ENCODE results near the gene SMIM5.

GRCh38 chr17:75595284-75595919, 37.8 kb upstream of the SMIM5 start:
- TF ChIP-seq EP300 (IDR thresholded peaks at IDR 0.05; ENCODE audit: borderline replicate concordance) (no peak), REST (IDR thresholded peaks at IDR 0.05; ENCODE audit: low read depth) (no peak), USF1 (IDR thresholded peaks at IDR 0.05) (no peak), ZBTB7A (IDR thresholded peaks at IDR 0.05; ENCODE audit: low read depth) (no peak), FOXM1 (IDR thresholded peaks at IDR 0.05; ENCODE audit: borderline replicate concordance, low read depth) (no peak), CEBPB (IDR thresholded peaks at IDR 0.05) (no peak), YY1 (IDR thresholded peaks at IDR 0.05; ENCODE audit: low read depth) (no peak), CREB1 (IDR thresholded peaks at IDR 0.05; ENCODE audit: low read depth) (no peak), TEAD4 (IDR thresholded peaks at IDR 0.05) (no peak), TCF12 (IDR thresholded peaks at IDR 0.05; ENCODE audit: low read depth) (no peak), RAD21 (IDR thresholded peaks at IDR 0.05; ENCODE audit: low read depth) (no peak), MAX (IDR thresholded peaks at IDR 0.05) (no peak), TAF1 (IDR thresholded peaks at IDR 0.05; ENCODE audit: low read depth) (no peak), NFIC (IDR thresholded peaks at IDR 0.05) (no peak)

All from Ishikawa (cell line).